Measurements from ENCODE around the gene SEPTIN12.

Gene SEPTIN12

DNA sequence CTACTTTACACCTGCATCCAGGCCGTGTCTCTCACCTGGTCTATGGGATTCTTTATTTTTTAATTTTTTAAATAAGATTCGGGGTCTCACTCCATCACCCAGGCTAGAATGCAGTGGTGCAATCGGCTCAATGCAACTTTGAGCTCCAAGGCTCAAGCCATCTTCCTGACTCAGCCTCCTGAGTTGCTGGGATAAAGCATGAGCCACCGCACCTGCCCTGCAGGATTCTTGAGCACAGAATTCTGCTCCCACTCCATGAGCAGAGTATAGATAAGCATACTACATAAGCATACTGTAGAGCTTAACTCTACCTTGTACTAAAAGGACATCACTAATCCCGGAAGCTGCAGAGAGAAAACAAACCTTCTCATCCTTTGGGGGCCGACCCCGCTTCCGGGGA lies 43.5 kb upstream of the SEPTIN12 start:
- TF ChIP-seq POLR2AphosphoS5 (IDR thresholded peaks at IDR 0.05; ENCODE audit: low read depth, low read length), result no peak
- no peak for TF ChIP-seq TAF1 (IDR thresholded peaks at IDR 0.05; ENCODE audit: borderline replicate concordance, insufficient read depth, low read length)
- TF ChIP-seq SIN3A (IDR thresholded peaks at IDR 0.05; ENCODE audit: borderline replicate concordance, insufficient read depth, low read length), result no peak
- TF ChIP-seq, protein P1, sequence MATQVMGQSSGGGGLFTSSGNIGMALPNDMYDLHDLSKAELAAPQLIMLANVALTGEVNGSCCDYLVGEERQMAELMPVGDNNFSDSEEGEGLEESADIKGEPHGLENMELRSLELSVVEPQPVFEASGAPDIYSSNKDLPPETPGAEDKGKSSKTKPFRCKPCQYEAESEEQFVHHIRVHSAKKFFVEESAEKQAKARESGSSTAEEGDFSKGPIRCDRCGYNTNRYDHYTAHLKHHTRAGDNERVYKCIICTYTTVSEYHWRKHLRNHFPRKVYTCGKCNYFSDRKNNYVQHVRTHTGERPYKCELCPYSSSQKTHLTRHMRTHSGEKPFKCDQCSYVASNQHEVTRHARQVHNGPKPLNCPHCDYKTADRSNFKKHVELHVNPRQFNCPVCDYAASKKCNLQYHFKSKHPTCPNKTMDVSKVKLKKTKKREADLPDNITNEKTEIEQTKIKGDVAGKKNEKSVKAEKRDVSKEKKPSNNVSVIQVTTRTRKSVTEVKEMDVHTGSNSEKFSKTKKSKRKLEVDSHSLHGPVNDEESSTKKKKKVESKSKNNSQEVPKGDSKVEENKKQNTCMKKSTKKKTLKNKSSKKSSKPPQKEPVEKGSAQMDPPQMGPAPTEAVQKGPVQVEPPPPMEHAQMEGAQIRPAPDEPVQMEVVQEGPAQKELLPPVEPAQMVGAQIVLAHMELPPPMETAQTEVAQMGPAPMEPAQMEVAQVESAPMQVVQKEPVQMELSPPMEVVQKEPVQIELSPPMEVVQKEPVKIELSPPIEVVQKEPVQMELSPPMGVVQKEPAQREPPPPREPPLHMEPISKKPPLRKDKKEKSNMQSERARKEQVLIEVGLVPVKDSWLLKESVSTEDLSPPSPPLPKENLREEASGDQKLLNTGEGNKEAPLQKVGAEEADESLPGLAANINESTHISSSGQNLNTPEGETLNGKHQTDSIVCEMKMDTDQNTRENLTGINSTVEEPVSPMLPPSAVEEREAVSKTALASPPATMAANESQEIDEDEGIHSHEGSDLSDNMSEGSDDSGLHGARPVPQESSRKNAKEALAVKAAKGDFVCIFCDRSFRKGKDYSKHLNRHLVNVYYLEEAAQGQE (IDR thresholded peaks at IDR 0.05; ENCODE audit: insufficient read depth in 1 of 2, low read depth in 2 of 2, low read length in 2 of 2), result no peak
- no peak for TF ChIP-seq FOXP2 (optimal IDR thresholded peaks at IDR 0.05; ENCODE audit: borderline replicate concordance, extremely low read depth, extremely low read length, insufficient read depth)

DNA sequence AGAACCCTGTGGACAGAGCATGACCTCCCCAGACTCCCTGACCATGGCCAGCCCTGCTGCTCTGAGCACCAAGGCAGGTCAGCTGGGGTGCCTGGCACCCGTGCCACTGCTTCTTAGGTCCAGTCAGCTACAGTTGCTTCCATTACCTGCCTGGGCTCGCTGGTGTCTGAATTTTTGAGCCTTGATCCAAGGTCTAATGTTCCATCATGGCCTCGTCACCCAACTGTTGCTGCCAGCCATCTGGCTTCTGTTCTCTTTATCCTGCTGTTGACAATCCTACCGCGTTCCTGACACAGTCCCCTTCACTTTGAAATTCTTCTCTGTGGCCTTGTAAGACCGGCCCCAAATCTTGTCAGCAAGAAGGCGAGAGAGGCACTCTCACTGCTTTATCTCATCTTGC lies 42.3 kb upstream of the SEPTIN12 start:
- TF ChIP-seq, protein P1 (IDR thresholded peaks at IDR 0.05; ENCODE audit: insufficient read depth in 1 of 2, low read depth in 2 of 2, low read length in 2 of 2), result no peak
- no peak for TF ChIP-seq SIN3A (IDR thresholded peaks at IDR 0.05; ENCODE audit: borderline replicate concordance, insufficient read depth, low read length)
- TF ChIP-seq FOXP2 (optimal IDR thresholded peaks at IDR 0.05; ENCODE audit: borderline replicate concordance, extremely low read depth, extremely low read length, insufficient read depth), result no peak

DNA sequence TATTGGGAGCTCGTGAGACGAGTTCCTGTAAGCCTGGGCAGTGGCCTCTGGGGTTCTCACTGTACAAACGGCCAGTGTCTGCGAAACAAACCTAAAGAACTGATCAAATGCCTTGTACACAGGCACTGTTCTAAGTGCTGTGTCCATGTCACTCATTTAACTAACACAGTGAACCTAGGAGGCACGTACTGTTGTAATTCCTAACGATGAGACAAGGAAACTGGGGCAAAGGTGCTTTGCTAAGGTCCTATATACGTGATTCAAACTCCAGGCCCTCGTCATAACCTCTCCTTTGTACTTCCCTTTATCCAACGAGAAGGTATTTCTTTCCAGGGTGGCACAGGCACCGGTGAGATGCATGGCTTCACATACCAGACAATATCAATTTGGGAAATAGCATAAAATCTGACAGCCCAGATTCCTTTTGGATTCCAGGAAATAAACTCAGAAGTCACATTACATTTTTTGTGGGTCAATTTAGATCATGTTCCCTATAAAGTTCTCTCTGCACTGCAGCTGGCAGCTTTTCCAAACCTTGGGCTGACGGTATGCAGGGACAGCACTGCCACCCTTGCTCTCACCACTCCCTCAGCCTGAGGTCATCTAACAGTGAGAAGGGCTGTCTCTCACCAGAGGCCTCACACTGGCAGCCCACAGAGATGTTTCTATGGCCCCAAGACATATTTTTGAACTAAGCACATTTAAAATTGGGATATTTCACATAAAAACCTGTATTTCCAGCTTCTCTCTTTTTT lies 40.6 kb upstream of the SEPTIN12 start:
- TF ChIP-seq SIN3A (IDR thresholded peaks at IDR 0.05; ENCODE audit: borderline replicate concordance, insufficient read depth, low read length), result no peak
- TF ChIP-seq, protein P1 (IDR thresholded peaks at IDR 0.05; ENCODE audit: insufficient read depth in 1 of 2, low read depth in 2 of 2, low read length in 2 of 2), result no peak
- TF ChIP-seq POLR2AphosphoS5 (IDR thresholded peaks at IDR 0.05; ENCODE audit: low read depth, low read length), result no peak
- no peak for TF ChIP-seq TAF1 (IDR thresholded peaks at IDR 0.05; ENCODE audit: borderline replicate concordance, insufficient read depth, low read length)
- TF ChIP-seq FOXP2 (optimal IDR thresholded peaks at IDR 0.05; ENCODE audit: borderline replicate concordance, extremely low read depth, extremely low read length, insufficient read depth), result no peak

DNA sequence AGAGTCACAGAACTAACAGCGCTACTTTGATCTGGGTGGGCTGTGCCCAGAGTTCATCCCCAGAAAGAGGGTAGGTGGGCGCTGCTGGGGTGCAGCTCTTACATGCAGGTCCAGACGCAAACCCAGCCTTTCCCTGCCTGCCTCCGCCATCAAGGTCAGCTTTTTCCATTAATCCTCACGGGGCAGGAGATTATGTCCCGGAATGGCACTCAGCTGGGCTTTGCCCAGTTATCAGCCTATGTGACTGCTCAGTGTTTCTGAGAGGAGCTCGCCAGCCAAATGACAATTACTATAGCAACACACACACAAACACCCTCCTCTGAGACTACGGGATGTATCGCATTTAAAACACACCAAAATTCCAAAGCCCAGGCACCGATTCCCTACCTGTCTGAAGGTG lies 38.8 kb upstream of the SEPTIN12 start:
- TF ChIP-seq POLR2AphosphoS5 (IDR thresholded peaks at IDR 0.05; ENCODE audit: low read depth, low read length), result no peak
- TF ChIP-seq FOXP2 (optimal IDR thresholded peaks at IDR 0.05; ENCODE audit: borderline replicate concordance, extremely low read depth, extremely low read length, insufficient read depth), result no peak
- no peak for TF ChIP-seq TAF1 (IDR thresholded peaks at IDR 0.05; ENCODE audit: borderline replicate concordance, insufficient read depth, low read length)
- TF ChIP-seq, protein P1 (IDR thresholded peaks at IDR 0.05; ENCODE audit: insufficient read depth in 1 of 2, low read depth in 2 of 2, low read length in 2 of 2), result no peak
- TF ChIP-seq SIN3A (IDR thresholded peaks at IDR 0.05; ENCODE audit: borderline replicate concordance, insufficient read depth, low read length), result no peak
